GM18505 (cell line): ENCODE results near the gene C6orf163.

Source experiments
- ATAC-seq: cut with Tn5 transposase; IDR thresholded peaks from one replicate; pipeline ENCODE4 v1.9.1; 2021; ENCODE audit not compliant: unreplicated experiment
- POLR2A ChIP-seq: IDR thresholded peaks from 4 replicates; pipeline ENCODE4 v1.6.1; 2011; ENCODE audit warnings: borderline replicate concordance; ENCODE audit not compliant: insufficient read depth, insufficient read length; ENCODE audit errors: extremely low read depth

The C6orf163 gene

GRCh38 chr6:87341158-87341557 lies 3.5 kb upstream of the C6orf163 start:
- no peak for ATAC-seq
- TF ChIP-seq POLR2A = no peak

GRCh38 chr6:87341899-87342298 lies 2.7 kb upstream of the C6orf163 start:
- no peak for TF ChIP-seq POLR2A
- peak; percentile 92 for ATAC-seq

GRCh38 chr6:87342829-87343228 lies 1.8 kb upstream of the C6orf163 start:
- no peak for TF ChIP-seq POLR2A
- ATAC-seq = no peak

- TF ChIP-seq POLR2A = no peak
- ATAC-seq = no peak
These were observed 2.1 kb downstream of the C6orf163 start for GRCh38 chr6:87346700-87347099.

GRCh38 chr6:87349896-87350295 lies 5.3 kb downstream of the C6orf163 start:
- ATAC-seq = no peak
- no peak for TF ChIP-seq POLR2A

GRCh38 chr6:87350516-87350915 lies 5.9 kb downstream of the C6orf163 start:
- no peak for TF ChIP-seq POLR2A
- no peak for ATAC-seq

- no peak for ATAC-seq
- no peak for TF ChIP-seq POLR2A
These were observed 7.0 kb downstream of the C6orf163 start for GRCh38 chr6:87351583-87351982.

- no peak for ATAC-seq
- no peak for TF ChIP-seq POLR2A
These were observed 11.6 kb downstream of the C6orf163 start for GRCh38 chr6:87356181-87356580.

- ATAC-seq = no peak
- TF ChIP-seq POLR2A = no peak
These were observed 13.0 kb downstream of the C6orf163 start for GRCh38 chr6:87357479-87358196.

GRCh38 chr6:87364602-87365252 lies 20.1 kb downstream of the C6orf163 start:
- TF ChIP-seq POLR2A = no peak
- no peak for ATAC-seq

- no peak for TF ChIP-seq POLR2A
- ATAC-seq = no peak
These were observed 21.6 kb downstream of the C6orf163 start for GRCh38 chr6:87366072-87366827.

- ATAC-seq = no peak
- TF ChIP-seq POLR2A = no peak
These were observed 22.3 kb downstream of the C6orf163 start for GRCh38 chr6:87366899-87367298.

GRCh38 chr6:87373377-87373776 lies 28.8 kb downstream of the C6orf163 start:
- no peak for ATAC-seq
- no peak for TF ChIP-seq POLR2A

GRCh38 chr6:87375315-87375714 lies 30.7 kb downstream of the C6orf163 start:
- no peak for ATAC-seq
- no peak for TF ChIP-seq POLR2A
